CD4-positive, alpha-beta T cell (primary cell): ENCODE data around the gene TLE2. TPM values are rescaled to one million over a fixed set of nuclear protein-coding genes. Genes with fewer than 3 reads are reported as not detected.
A peak's percentile ranks its signal among the peaks of the same experiment; 100 is the strongest.

Source experiments
- ATAC-seq: fragments of 200-7000 bp; cut with Tn5 transposase; one replicate; pipeline ENCODE4 v1.10.0; 2022; ENCODE audit warnings: mild to moderate bottlenecking; ENCODE audit not compliant: poor library complexity
- CTCF ChIA-PET: fragments of 350-600 bp; sonication (Branson Sonifier 250); formaldehyde crosslinking; loops from one replicate; lab custom pipeline; 2021; ENCODE audit warnings: antibody characterized with exemption, inconsistent platforms; lab: Charles Lee
- POLR2A ChIA-PET: fragments of 350-600 bp; sonication (Branson Sonifier 250); formaldehyde crosslinking; loops from one replicate; lab custom pipeline; 2021; ENCODE audit warnings: antibody characterized with exemption, inconsistent platforms; lab: Charles Lee
- DNase-seq, 14 experiments: peaks; one replicate each; pipeline ENCODE4 v3.0.0-alpha.2; 2013 to 2020; ENCODE audit warnings: mixed read lengths in 2 of 14
- H3K27ac ChIP-seq, 2 donors: one replicate each; pipeline versions ENCODE4 v1.5.1 to v1.7.0; 2013; ENCODE audit warnings: low read length in 2 of 2, low read depth in 1 of 2, mild to moderate bottlenecking in 1 of 2
- H3K27me3 ChIP-seq, 2 experiments: 1 replicate in 1 of 2; 2 replicates in 1 of 2; pipeline versions ENCODE4 v1.6.1 to v1.7.0; 2013; ENCODE audit warnings: low read length in 2 of 2, control low read depth in 1 of 2, mild to moderate bottlenecking in 1 of 2, moderate library complexity in 1 of 2; ENCODE audit not compliant: insufficient read depth in 2 of 2, control insufficient read depth in 1 of 2
- H3K36me3 ChIP-seq: one replicate; pipeline ENCODE4 v1.6.1; 2013; ENCODE audit warnings: low read length, control low read depth; ENCODE audit not compliant: insufficient read depth
- H3K4me1 ChIP-seq: one replicate; pipeline ENCODE4 v1.6.1; 2013; ENCODE audit warnings: low read length, control low read depth; ENCODE audit not compliant: insufficient read depth
- H3K4me3 ChIP-seq: one replicate; pipeline ENCODE4 v1.5.1; 2013; ENCODE audit warnings: mild to moderate bottlenecking, low read length, moderate library complexity
- H3K9me3 ChIP-seq, 2 experiments: 1 replicate in 1 of 2; 2 replicates in 1 of 2; pipeline versions ENCODE4 v1.6.1 to v1.7.0; 2013; ENCODE audit warnings: low read length in 2 of 2, mild to moderate bottlenecking in 2 of 2, control low read depth in 1 of 2, moderate library complexity in 1 of 2; ENCODE audit not compliant: control insufficient read depth in 1 of 2, insufficient read depth in 1 of 2
- H3K27ac Mint-ChIP-seq: one replicate; pipeline ENCODE4 v1.8.0; 2020; ENCODE audit warnings: mixed read lengths
- H3K27me3 Mint-ChIP-seq: one replicate; pipeline ENCODE4 v1.8.0; 2021; ENCODE audit warnings: mixed read lengths
- H3K36me3 Mint-ChIP-seq: one replicate; pipeline ENCODE4 v1.8.0; 2021; ENCODE audit warnings: low read depth, mixed read lengths
- H3K4me1 Mint-ChIP-seq: one replicate; pipeline ENCODE4 v1.8.0; 2021; ENCODE audit warnings: low read depth, mixed read lengths
- H3K4me3 Mint-ChIP-seq: one replicate; pipeline ENCODE4 v1.8.0; 2020; ENCODE audit warnings: mild to moderate bottlenecking, mixed read lengths
- H3K9me3 Mint-ChIP-seq: one replicate; pipeline ENCODE4 v1.8.0; 2020; ENCODE audit warnings: mixed read lengths
- CTCF ChIP-seq: fragments of 200-600 bp; IDR thresholded peaks from one replicate; pipeline ENCODE4 v1.8.0; 2022; ENCODE audit warnings: antibody characterized with exemption, mild to moderate bottlenecking
- intact Hi-C, 2 experiments: fragments of 100-400 bp; cut with DNase I in 1 of 2; cut with micrococcal nuclease in 1 of 2; formaldehyde crosslinking; loops; one replicate each; pipeline versions ENCODE4 v1.15.1 to v1.9.0; 2023 to 2025; cut with DNase I, micrococcal nuclease
- total RNA-seq, 174 experiments: library from RNA in 2 of 174; stranded (reverse) in 2 of 174; gene quantifications; one replicate each; pipeline ENCODE4 v1.2.3 and lab custom pipeline; 2021 to 2026

TLE2 gene
- total RNA-seq, 2 experiments from 2014 or later, result 23.9 to 25.0 TPM

GRCh38 chr19:3031607-3031867, 2.5 kb upstream of the TLE2 start:
- Histone ChIP-seq H3K4me1 (peaks cover 44% of the 10 kb centered on the region), H3K4me3 (no peak overlapping the region), H3K27ac (no peak overlapping the region), H3K27me3 (no peaks in the 10 kb centered on the region), H3K36me3 (no peaks in the 10 kb centered on the region), H3K9me3 (no peaks in the 10 kb centered on the region)
- ChIA-PET CTCF (no interaction called here), POLR2A (no interaction called here)
- DNase-seq (no peak), ATAC-seq (no peak)
- H3K36me3 Mint-ChIP-seq, result peaks cover 6% of the 10 kb centered on the region
- intact Hi-C loops, result loop anchor here in 1 of 2 experiments (10.0 kb wide), 1 partner anchor 57 kb away; the partner anchor contains the start of gene TLE6
- no peak for TF ChIP-seq CTCF
- H3K27ac Mint-ChIP-seq, result no peak overlapping the region
- H3K4me1 Mint-ChIP-seq, result peaks cover 45% of the 10 kb centered on the region
- peak overlapping the region; percentile 26 for H3K4me3 Mint-ChIP-seq
- H3K27me3 Mint-ChIP-seq, result no peaks in the 10 kb centered on the region
- no peaks in the 10 kb centered on the region for H3K9me3 Mint-ChIP-seq

GRCh38 chr19:3028305-3029064, 595 bp downstream of the TLE2 start:
- no peaks in the 10 kb centered on the region for H3K36me3 Mint-ChIP-seq
- POLR2A ChIA-PET, result interaction anchor here (0.6 to 1.8 kb wide), 4 partner anchors 24 to 248 kb away, joined by 3 to 4 read pairs (median 4); partner anchors contain the start of gene TLE5
- H3K27me3 Mint-ChIP-seq, result no peaks in the 10 kb centered on the region
- peaks cover 36% of the 10 kb centered on the region for H3K4me1 ChIP-seq
- H3K9me3 Mint-ChIP-seq, result no peaks in the 10 kb centered on the region
- H3K4me3 ChIP-seq, result peak overlapping the region; percentile 62
- H3K27ac Mint-ChIP-seq, result peak overlapping the region; percentile 47
- peak overlapping the region; percentile 87 for H3K4me3 Mint-ChIP-seq
- H3K4me1 Mint-ChIP-seq, result peaks cover 35% of the 10 kb centered on the region
- intact Hi-C loops, result loop anchor here in 1 of 2 experiments (5.0 kb wide), 1 partner anchor 34 kb away; the partner anchor contains the start of gene TLE5
- ATAC-seq (peak; percentile 50), DNase-seq (peak in 3 of 14 experiments; percentile 38 to 55 (median 45))
- H3K27ac ChIP-seq, result no peak overlapping the region
- no peaks in the 10 kb centered on the region for H3K27me3 ChIP-seq
- no peaks in the 10 kb centered on the region for H3K9me3 ChIP-seq
- CTCF ChIA-PET, result interaction anchor here (1.0 kb wide), 1 partner anchor 9 kb away, joined by 3 read pairs; no protein-coding TSS in a partner anchor
- no peak for TF ChIP-seq CTCF
- H3K36me3 ChIP-seq, result no peaks in the 10 kb centered on the region

GRCh38 chr19:3027981-3028304, 1.1 kb downstream of the TLE2 start:
- Histone ChIP-seq H3K4me3 (peak overlapping the region; percentile 62), H3K9me3 (no peaks in the 10 kb centered on the region), H3K36me3 (no peaks in the 10 kb centered on the region), H3K27me3 (no peaks in the 10 kb centered on the region), H3K27ac (no peak overlapping the region), H3K4me1 (peaks cover 36% of the 10 kb centered on the region)
- no peaks in the 10 kb centered on the region for H3K9me3 Mint-ChIP-seq
- TF ChIP-seq CTCF, result no peak
- POLR2A ChIA-PET, result interaction anchor here (1.1 to 1.8 kb wide), 2 partner anchors 25 to 35 kb away, joined by 4 read pairs; no protein-coding TSS in a partner anchor
- ATAC-seq (no peak), DNase-seq (no peak)
- H3K36me3 Mint-ChIP-seq, result no peaks in the 10 kb centered on the region
- H3K4me1 Mint-ChIP-seq, result peaks cover 35% of the 10 kb centered on the region
- H3K4me3 Mint-ChIP-seq, result peak overlapping the region; percentile 87
- CTCF ChIA-PET, result interaction anchor here (1.0 kb wide), 1 partner anchor 9 kb away, joined by 3 read pairs; no protein-coding TSS in a partner anchor
- H3K27me3 Mint-ChIP-seq, result no peaks in the 10 kb centered on the region
- H3K27ac Mint-ChIP-seq, result peak overlapping the region; percentile 47
- intact Hi-C loops, result loop anchor here in 1 of 2 experiments (5.0 kb wide), 1 partner anchor 34 kb away; the partner anchor contains the start of gene TLE5
